ENCODE measurements around the gene ASTL. TPM values are rescaled to one million over a fixed set of nuclear protein-coding genes. Genes with fewer than 3 reads are reported as not detected.

Gene ASTL
- total RNA-seq (2021) (0.69 to 1.4 TPM (median 0.79 TPM) in 3 replicates), Bru-seq, nascent RNA (percentile 13 among the genes with signal in this experiment)
- long read RNA-seq, experiment 1, partial matches to known transcripts: 0 of 2 reads
- long read RNA-seq, experiment 1, other reads (novel, unspliced or antisense): 1 of 2 reads
- long read RNA-seq, experiment 2, partial matches to known transcripts: 0 of 1 reads
- long read RNA-seq, experiment 2, other reads (novel, unspliced or antisense): 0 of 1 reads
- long read RNA-seq, experiment 3, partial matches to known transcripts: 0 of 1 reads
- long read RNA-seq, experiment 3, other reads (novel, unspliced or antisense): 0 of 1 reads

- TF ChIP-seq SP1 (CRISPR knock-in tag; conservative IDR thresholded peaks at IDR 0.05): peak; percentile 54; the same call in 1 of the 2 replicates
- peak; percentile 46; the same call in 1 of the 2 replicates for TF ChIP-seq HMGXB4 (CRISPR knock-in tag; IDR thresholded peaks at IDR 0.05)
- no peak for TF ChIP-seq HMGA2 (CRISPR knock-in tag; IDR thresholded peaks at IDR 0.05)
- TF ChIP-seq ZNF425 (CRISPR knock-in tag; conservative IDR thresholded peaks at IDR 0.05): no peak
- no peak for TF ChIP-seq JUN (CRISPR knock-in tag; IDR thresholded peaks at IDR 0.05)
- no peak for TF ChIP-seq ZMAT4 (CRISPR knock-in tag; IDR thresholded peaks at IDR 0.05)
- peak; percentile 39 for TF ChIP-seq CTCF (IDR thresholded peaks at IDR 0.05)
- ATAC-seq (peak; percentile 96), DNase-seq (ENCODE audit: low spot score) (peak; percentile 92)
Measured at GRCh38 chr2:96138179-96139145, at the start of gene ASTL. ASTL (minus strand) TSS chr2:96138502; CDS start chr2:96138436, 66 bp downstream.

GRCh38 chr2:96186562-96186961 lies 48.3 kb upstream of the ASTL start:
- Mint-ChIP-seq H3K4me3 (no peak overlapping the region), H3K36me3 (peaks cover 43% of the 10 kb centered on the region), H3K9me3 (no peaks in the 10 kb centered on the region), H3K4me1 (no peaks in the 10 kb centered on the region), H3K27me3 (ENCODE audit: low read depth) (no peaks in the 10 kb centered on the region), H3K27ac (no peak overlapping the region)
- ChIA-PET CTCF (interaction anchor here (1.0 kb wide), 1 partner anchor 12 kb away, joined by 3 read pairs; no protein-coding TSS in a partner anchor), POLR2A (no interaction called here)
- DNase-seq (ENCODE audit: low spot score): no peak
- no peak for ATAC-seq
- TF ChIP-seq ZMAT4 (CRISPR knock-in tag; IDR thresholded peaks at IDR 0.05) (no peak), ZNF281 (CRISPR knock-in tag; IDR thresholded peaks at IDR 0.05) (no peak), ELF4 (CRISPR knock-in tag; IDR thresholded peaks at IDR 0.05; ENCODE audit: low read depth) (no peak), OVOL2 (CRISPR knock-in tag; IDR thresholded peaks at IDR 0.05; ENCODE audit: borderline replicate concordance) (no peak), ZNF416 (CRISPR knock-in tag; IDR thresholded peaks at IDR 0.05) (no peak), NR3C1 (CRISPR knock-in tag; conservative IDR thresholded peaks at IDR 0.05; ENCODE audit: low read depth) (no peak), FOXP1 (CRISPR knock-in tag; IDR thresholded peaks at IDR 0.05; ENCODE audit: borderline replicate concordance) (no peak), PREB (CRISPR knock-in tag; IDR thresholded peaks at IDR 0.05; ENCODE audit: borderline replicate concordance) (no peak), USF2 (CRISPR knock-in tag; IDR thresholded peaks at IDR 0.05) (no peak)

More at GRCh38 chr2:96138179-96139145, at the start of gene ASTL:
- no peaks in the 10 kb centered on the region for H3K9me3 Mint-ChIP-seq
- H3K4me1 Mint-ChIP-seq: peaks cover 10% of the 10 kb centered on the region
- H3K36me3 Mint-ChIP-seq: no peaks in the 10 kb centered on the region
- POLR2A ChIA-PET: interaction anchor here (0.6 to 1.4 kb wide), 8 partner anchors 10 to 697 kb away, joined by 3 to 7 read pairs (median 4); partner anchors contain the start of genes ADRA2B and STARD7
- no peaks in the 10 kb centered on the region for H3K27me3 Mint-ChIP-seq (ENCODE audit: low read depth)
- CTCF ChIA-PET: interaction anchor here (0.6 to 9.4 kb wide), 48 partner anchors 9 to 750 kb away, joined by 3 to 214 read pairs (median 5); partner anchors contain the start of genes ADRA2B, ANKRD36C, ITPRIPL1 and STARD7
- peak within 1 kb of the TSS; percentile 55 for H3K4me3 Mint-ChIP-seq
- H3K27ac Mint-ChIP-seq: 0 out of 2 replicates have a peak within 1 kb of the TSS, but pooled peaks have one; percentile 79
